Stimulated activated CD8-positive, alpha-beta memory T cell treated with anti-CD3 and anti-CD28 coated beads, Interleukin-4, amount 100 ng/mL, for 1 hour (primary cell): ENCODE measurements around the gene ARAP3.
"Not testable (repeated sequence)": the region's sequence is repeated elsewhere in the genome, so short reads cannot be mapped to it uniquely, and the experiment has no call there.

Experiments used
- DNase-seq, 2 donors: peaks; one replicate each; pipeline ENCODE4 v3.0.0-alpha.2; 2020; ENCODE audit warnings: low read depth in 2 of 2, low spot score in 1 of 2

Gene ARAP3

DNA sequence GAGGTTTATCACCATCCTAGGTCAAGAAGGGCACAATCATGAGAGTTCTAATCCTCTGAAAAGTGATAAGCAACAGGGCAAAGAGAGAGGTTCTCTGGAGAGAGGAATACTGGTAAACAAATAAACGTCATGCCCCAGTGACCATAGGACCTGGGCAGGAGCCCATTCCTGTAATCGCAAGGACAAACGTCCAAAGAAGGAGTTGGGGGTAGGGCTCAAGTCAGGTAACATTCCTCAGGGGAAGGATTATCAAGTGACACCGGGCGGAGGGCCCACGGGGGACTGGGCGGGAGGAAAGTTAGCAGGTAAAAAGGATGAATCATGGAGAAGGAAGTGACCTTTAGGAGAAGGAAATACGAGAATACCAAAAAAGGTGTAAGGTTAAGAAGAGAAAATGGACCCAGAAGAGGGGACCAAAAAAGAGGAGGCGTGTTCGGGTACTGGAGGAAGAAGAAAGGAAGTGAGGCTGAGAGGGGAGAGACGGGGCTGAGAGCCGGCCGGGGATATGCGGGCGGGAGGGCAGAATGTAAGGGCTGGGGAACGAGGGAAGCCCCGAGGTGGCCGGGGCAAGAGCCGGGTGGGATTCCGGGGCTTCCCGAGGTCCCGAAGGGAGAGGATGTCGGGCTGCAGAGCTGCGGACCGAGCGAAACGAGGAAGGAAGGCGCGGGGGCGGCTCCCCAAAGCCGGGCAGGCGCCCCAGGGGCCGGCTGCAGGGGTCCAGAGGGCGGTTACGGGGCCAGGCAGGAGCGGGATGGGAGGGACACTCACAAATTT lies 63.8 kb downstream of the ARAP3 start:
- DNase-seq: peak; percentile 11 to 16

DNA sequence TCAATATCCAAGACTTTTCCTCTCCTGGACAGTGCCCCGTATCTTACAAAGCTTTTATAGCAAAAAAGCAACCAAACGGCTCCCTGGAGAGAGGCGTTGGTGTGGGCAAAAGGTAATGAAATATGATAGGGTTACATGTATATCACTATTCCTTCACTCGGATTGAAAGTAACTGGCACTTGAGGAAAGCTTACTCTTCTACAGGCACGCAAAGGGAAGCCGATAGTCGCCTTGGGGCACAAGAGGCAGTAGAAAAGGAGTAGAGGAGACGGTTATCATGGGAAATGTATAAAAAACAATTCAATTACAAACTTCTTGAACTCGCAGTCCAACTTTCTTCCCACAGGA lies 64.4 kb downstream of the ARAP3 start:
- DNase-seq: no peak

DNA sequence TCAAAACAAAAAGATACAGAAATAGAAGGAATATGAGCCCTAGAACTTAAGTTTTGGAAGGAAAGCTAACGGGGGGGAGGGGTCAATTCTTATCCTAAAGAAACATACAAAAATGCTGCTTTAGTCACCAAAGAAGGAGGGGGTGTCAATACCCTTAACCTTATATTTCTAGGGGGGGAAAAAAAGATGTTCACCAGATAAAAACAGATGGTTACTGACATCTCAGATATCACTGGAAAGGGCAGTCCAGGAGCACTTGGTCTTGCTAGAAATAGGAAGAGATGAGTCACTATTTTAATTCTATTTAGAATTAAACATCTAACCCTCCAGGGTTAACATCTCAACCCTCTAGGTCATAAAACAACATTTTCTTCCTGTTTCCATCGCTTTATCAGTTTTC lies 64.9 kb downstream of the ARAP3 start:
- no peak for DNase-seq

DNA sequence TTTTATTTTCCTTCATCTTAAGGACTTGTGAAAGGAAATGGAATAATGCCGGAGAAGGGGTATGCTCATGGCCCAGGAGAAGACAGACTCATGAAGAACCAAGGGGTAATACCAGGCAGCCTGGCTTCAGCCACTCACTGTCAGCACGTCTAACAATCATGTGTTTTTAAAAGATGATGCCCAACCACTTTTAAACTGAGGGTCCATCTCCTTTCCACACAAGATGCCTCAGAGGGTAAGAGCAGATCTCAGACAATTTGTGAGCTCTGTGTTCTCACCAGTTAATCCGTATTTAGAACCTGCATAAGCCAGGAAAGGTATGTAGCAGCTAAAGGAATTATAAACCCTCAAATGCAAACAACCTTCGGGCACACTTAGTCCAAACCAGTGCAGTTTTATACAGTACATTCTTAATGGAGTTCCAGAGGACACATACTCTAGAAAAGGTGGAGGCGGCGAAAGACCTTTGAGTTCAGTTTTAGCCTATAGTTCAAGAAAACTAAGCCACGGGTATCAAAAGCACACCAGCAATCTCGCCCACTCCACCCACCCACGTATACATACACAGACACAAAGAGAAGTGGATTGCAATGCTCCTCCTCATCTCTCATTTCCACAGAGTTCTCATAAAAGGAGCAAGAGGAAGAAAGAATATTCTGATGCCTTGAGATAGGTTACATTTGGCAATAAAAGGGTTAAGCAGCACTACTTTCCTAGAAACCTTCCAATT lies 65.9 kb downstream of the ARAP3 start:
- DNase-seq: no peak

DNA sequence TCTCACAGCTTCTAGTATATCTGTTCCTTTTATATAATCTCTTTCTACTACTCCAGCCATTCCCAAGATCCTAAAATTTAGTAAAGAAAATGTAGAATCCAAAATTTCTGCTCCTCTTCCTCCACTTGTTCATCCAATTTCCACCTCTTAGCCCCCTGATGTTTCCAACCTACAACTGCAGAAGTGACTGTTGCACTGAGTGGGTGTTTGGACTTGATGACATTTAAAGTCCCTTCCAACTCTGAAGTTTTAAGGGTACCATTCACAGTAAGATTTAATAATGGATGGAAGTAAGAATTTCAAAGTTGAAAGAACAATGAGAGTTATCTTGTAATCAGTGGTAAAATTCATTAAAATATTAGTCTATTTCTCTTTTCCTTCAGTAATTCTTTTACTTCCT lies 68.7 kb downstream of the ARAP3 start:
- no peak for DNase-seq

DNA sequence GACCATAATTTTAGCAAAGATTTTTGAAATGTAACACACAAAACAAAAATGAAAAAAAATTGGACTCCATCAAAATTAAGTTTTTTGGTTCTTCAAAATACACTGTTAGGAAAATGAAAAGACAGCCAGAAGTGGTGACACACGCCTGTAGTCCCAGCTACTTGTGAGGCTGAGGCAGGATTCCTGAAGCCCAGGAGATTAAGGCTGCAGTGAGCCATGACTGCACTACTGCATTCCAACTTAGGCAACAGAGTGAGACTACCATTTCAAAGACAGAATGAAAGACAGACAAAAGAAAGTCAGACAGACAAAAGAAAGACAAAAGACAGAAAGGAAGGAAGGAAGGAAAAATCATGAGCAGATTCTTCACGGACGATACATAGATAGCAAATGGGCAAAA lies 70.7 kb downstream of the ARAP3 start:
- DNase-seq: no peak

- DNase-seq: not testable (repeated sequence)
Measured at GRCh38 chr5:141609921-141610320, 72.1 kb downstream of the ARAP3 start.

- DNase-seq: no peak
Measured at GRCh38 chr5:141609044-141609443, 73.0 kb downstream of the ARAP3 start.

DNA sequence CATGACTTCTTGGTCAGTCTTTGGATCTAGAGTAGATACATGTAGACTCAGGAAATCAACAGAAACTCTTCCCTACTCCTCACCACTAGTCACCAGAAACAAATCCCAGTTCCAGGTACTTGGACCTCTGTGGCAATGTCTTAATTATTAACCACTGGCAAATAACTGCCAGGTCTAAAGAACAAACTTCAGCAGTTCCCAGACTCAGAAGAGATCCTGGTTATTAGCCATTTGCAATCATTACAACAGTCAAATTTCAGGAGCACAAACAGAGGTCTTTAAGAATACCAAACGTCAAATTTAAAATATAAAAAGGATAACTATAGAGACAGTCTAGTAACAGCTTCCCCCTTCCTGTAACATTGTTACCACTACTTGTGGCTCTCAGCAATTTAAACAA lies 73.5 kb downstream of the ARAP3 start:
- DNase-seq: no peak

- DNase-seq: no peak
Measured at GRCh38 chr5:141608046-141608445, 74.0 kb downstream of the ARAP3 start.

DNA sequence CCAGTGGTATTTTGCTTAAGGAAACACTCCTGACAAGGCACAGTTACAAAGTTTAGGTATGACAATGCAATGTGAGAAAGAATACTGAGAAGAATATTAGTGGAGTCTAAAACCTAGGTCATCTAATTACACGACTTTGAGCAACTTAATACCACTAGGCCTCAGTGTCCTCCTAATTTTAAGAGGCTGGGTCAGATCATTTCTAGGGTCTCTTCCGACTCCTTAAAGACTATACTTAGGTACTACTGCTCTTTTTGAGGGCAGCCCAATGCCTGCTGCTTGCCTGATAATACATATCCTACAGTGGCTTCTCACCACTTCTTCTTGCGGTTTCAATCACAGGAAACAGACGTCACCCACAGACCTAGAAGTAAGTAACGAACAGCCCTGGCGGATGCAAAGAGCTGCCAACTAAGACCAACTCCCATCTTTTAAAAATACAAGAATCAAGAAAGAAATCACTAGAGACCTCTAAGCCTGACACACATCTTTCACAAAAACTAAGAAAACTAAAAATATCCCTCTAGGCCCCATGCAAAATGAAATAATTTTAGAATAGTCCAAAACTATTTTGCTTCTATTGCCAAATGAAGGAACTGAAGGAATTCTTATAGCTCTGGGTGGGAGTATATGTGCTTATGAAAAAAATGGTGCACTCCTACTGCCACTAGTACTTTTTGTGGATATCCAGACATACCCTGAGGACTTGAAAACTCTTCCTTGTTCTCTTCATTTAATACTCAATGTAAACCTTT lies 76.3 kb downstream of the ARAP3 start:
- DNase-seq: peak; percentile 47 to 53

DNA sequence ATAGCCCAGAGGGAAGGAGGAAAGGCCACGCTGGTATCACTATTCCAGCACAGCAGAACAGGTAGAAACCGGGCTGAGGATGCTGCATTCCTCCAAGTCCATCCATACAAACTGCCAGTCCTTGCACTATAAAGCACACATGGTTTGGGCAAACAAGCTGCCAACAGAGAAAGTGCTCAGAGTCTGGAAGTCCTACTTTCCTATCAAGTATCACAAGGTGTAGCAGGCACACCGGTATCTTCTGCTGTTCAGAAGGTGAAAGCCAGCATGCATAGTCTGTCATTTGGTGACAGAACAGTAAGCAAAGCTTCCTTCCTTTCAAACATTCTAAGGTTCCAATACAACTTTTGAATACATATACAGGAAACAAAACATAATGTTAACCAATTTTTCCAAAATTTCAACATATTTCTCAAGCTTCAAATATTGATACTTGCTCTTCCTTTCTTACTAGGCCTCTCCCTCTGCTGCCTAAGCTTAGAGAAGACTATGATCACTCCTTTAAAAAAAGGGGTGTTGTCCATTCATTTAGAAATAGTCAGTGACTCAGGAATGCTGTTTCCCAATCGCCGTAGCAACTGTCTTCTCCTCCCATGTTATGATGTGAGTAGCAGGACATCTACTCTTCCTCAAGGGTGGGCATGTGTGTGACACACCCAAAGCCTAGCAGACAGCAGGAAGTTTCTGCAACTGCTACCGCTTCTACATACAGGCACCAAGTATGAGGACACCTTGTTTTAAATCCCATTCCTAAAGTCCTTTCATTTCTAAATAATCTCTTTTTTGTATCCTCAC lies 77.9 kb downstream of the ARAP3 start:
- DNase-seq: no peak
